Central memory CD8-positive, alpha-beta T cell (primary cell): ENCODE results near the gene FBH1.

Experiments used
- ATAC-seq: fragments of 150-1000 bp; cut with Tn5 transposase; replicated peaks from 2 replicates; pipeline ENCODE4 v1.10.0; 2022; ENCODE audit warnings: mild to moderate bottlenecking, moderate FRiP score, moderate number of reproducible peaks; ENCODE audit not compliant: poor library complexity, severe bottlenecking; ENCODE audit errors: extremely low read depth
- DNase-seq, 2 donors: peaks; one replicate each; pipeline ENCODE4 v3.0.0; 2021; ENCODE audit warnings: low spot score in 2 of 2
- H3K27ac Mint-ChIP-seq: one replicate; pipeline ENCODE4 v1.8.0; 2022; ENCODE audit warnings: low read depth, mild to moderate bottlenecking, moderate library complexity, mixed read lengths
- H3K27me3 Mint-ChIP-seq: one replicate; pipeline ENCODE4 v1.8.0; 2022; ENCODE audit warnings: mixed read lengths
- H3K36me3 Mint-ChIP-seq: one replicate; pipeline ENCODE4 v1.8.0; 2022; ENCODE audit warnings: mild to moderate bottlenecking, moderate library complexity, mixed read lengths; ENCODE audit not compliant: insufficient read depth
- H3K4me1 Mint-ChIP-seq: one replicate; pipeline ENCODE4 v1.8.0; 2022; ENCODE audit warnings: mixed read lengths
- H3K4me3 Mint-ChIP-seq: one replicate; pipeline ENCODE4 v1.8.0; 2022; ENCODE audit warnings: mild to moderate bottlenecking, moderate library complexity, mixed read lengths
- H3K9me3 Mint-ChIP-seq: one replicate; pipeline ENCODE4 v1.8.0; 2022; ENCODE audit warnings: mixed read lengths

Gene FBH1

GRCh38 chr10:5915451-5915850, 25.4 kb downstream of the FBH1 start:
- Mint-ChIP-seq H3K4me1 (peaks cover under 1% of the 10 kb centered on the region), H3K36me3 (peaks cover 42% of the 10 kb centered on the region), H3K27me3 (no peaks in the 10 kb centered on the region), H3K4me3 (no peak overlapping the region), H3K27ac (no peak overlapping the region), H3K9me3 (no peaks in the 10 kb centered on the region)
- DNase-seq, result no peak
- ATAC-seq, result no peak

- no peak overlapping the region for H3K27ac Mint-ChIP-seq
- peaks cover 8% of the 10 kb centered on the region for H3K4me1 Mint-ChIP-seq
- H3K27me3 Mint-ChIP-seq, result no peaks in the 10 kb centered on the region
- H3K4me3 Mint-ChIP-seq, result no peak overlapping the region
- ATAC-seq (no peak), DNase-seq (no peak)
- no peaks in the 10 kb centered on the region for H3K9me3 Mint-ChIP-seq
- peaks cover 44% of the 10 kb centered on the region for H3K36me3 Mint-ChIP-seq
These were observed 27.3 kb downstream of the FBH1 start for GRCh38 chr10:5917305-5917704.

GRCh38 chr10:5918763-5919162, 28.7 kb downstream of the FBH1 start:
- Mint-ChIP-seq H3K4me3 (no peak overlapping the region), H3K27ac (no peak overlapping the region), H3K4me1 (peaks cover 8% of the 10 kb centered on the region), H3K9me3 (no peaks in the 10 kb centered on the region), H3K27me3 (no peaks in the 10 kb centered on the region), H3K36me3 (peaks cover 46% of the 10 kb centered on the region)
- ATAC-seq (no peak), DNase-seq (no peak)

- Mint-ChIP-seq H3K4me3 (no peak overlapping the region), H3K36me3 (peaks cover 48% of the 10 kb centered on the region), H3K27me3 (no peaks in the 10 kb centered on the region), H3K27ac (no peak overlapping the region), H3K4me1 (peaks cover 8% of the 10 kb centered on the region), H3K9me3 (no peaks in the 10 kb centered on the region)
- ATAC-seq (no peak), DNase-seq (no peak)
These were observed 29.5 kb downstream of the FBH1 start for GRCh38 chr10:5919568-5919967.

GRCh38 chr10:5921746-5922145, 31.7 kb downstream of the FBH1 start:
- ATAC-seq, result no peak
- Mint-ChIP-seq H3K36me3 (peaks cover 43% of the 10 kb centered on the region), H3K27me3 (no peaks in the 10 kb centered on the region), H3K27ac (no peak overlapping the region), H3K4me1 (peaks cover 8% of the 10 kb centered on the region), H3K4me3 (no peak overlapping the region), H3K9me3 (no peaks in the 10 kb centered on the region)
- DNase-seq, result no peak

GRCh38 chr10:5924889-5925288, 34.8 kb downstream of the FBH1 start:
- no peak for DNase-seq

GRCh38 chr10:5927306-5927705, 37.3 kb downstream of the FBH1 start:
- ATAC-seq (no peak), DNase-seq (no peak)
- Mint-ChIP-seq H3K4me3 (no peak overlapping the region), H3K36me3 (peaks cover 53% of the 10 kb centered on the region), H3K27ac (no peak overlapping the region), H3K9me3 (no peaks in the 10 kb centered on the region), H3K27me3 (no peaks in the 10 kb centered on the region), H3K4me1 (no peaks in the 10 kb centered on the region)

More at GRCh38 chr10:5924889-5925288, 34.8 kb downstream of the FBH1 start:
- ATAC-seq, result no peak
- Mint-ChIP-seq H3K4me3 (no peak overlapping the region), H3K27ac (no peak overlapping the region), H3K9me3 (no peaks in the 10 kb centered on the region), H3K4me1 (peaks cover 8% of the 10 kb centered on the region), H3K36me3 (peaks cover 59% of the 10 kb centered on the region), H3K27me3 (no peaks in the 10 kb centered on the region)

- H3K27me3 Mint-ChIP-seq, result no peaks in the 10 kb centered on the region
- ATAC-seq (no peak), DNase-seq (no peak)
- H3K4me1 Mint-ChIP-seq, result no peaks in the 10 kb centered on the region
- no peaks in the 10 kb centered on the region for H3K9me3 Mint-ChIP-seq
- peaks cover 41% of the 10 kb centered on the region for H3K36me3 Mint-ChIP-seq
- H3K4me3 Mint-ChIP-seq, result no peak overlapping the region
- no peak overlapping the region for H3K27ac Mint-ChIP-seq
These were observed 39.4 kb downstream of the FBH1 start for GRCh38 chr10:5929442-5929841.

- ATAC-seq (no peak), DNase-seq (no peak)
- Mint-ChIP-seq H3K9me3 (no peaks in the 10 kb centered on the region), H3K4me3 (no peak overlapping the region), H3K27ac (peak overlapping the region; percentile 8), H3K27me3 (no peaks in the 10 kb centered on the region), H3K36me3 (peaks cover 43% of the 10 kb centered on the region), H3K4me1 (no peaks in the 10 kb centered on the region)
These were observed 40.2 kb downstream of the FBH1 start for GRCh38 chr10:5930272-5930671.

- Mint-ChIP-seq H3K36me3 (peaks cover 38% of the 10 kb centered on the region), H3K27ac (no peak overlapping the region), H3K9me3 (no peaks in the 10 kb centered on the region), H3K4me3 (no peak overlapping the region), H3K4me1 (no peaks in the 10 kb centered on the region), H3K27me3 (no peaks in the 10 kb centered on the region)
- no peak for ATAC-seq
- no peak for DNase-seq
These were observed 42.3 kb downstream of the FBH1 start for GRCh38 chr10:5932345-5932744.

GRCh38 chr10:5933909-5934546, 44.0 kb downstream of the FBH1 start:
- Mint-ChIP-seq H3K27ac (no peak overlapping the region), H3K36me3 (peaks cover 28% of the 10 kb centered on the region), H3K9me3 (no peaks in the 10 kb centered on the region), H3K27me3 (no peaks in the 10 kb centered on the region), H3K4me3 (no peak overlapping the region), H3K4me1 (no peaks in the 10 kb centered on the region)
- DNase-seq (no peak), ATAC-seq (no peak)

- Mint-ChIP-seq H3K36me3 (peaks cover 20% of the 10 kb centered on the region), H3K27ac (no peak overlapping the region)
- DNase-seq, result no peak
These were observed 45.6 kb downstream of the FBH1 start for GRCh38 chr10:5935628-5936027.

GRCh38 chr10:5937016-5937415, 47.0 kb downstream of the FBH1 start:
- Mint-ChIP-seq H3K4me1 (peaks cover 5% of the 10 kb centered on the region), H3K9me3 (no peaks in the 10 kb centered on the region), H3K4me3 (no peak overlapping the region), H3K27me3 (no peaks in the 10 kb centered on the region), H3K36me3 (peaks cover 18% of the 10 kb centered on the region), H3K27ac (peak overlapping the region; percentile 11)
- ATAC-seq (no peak), DNase-seq (no peak)

More at GRCh38 chr10:5935628-5936027, 45.6 kb downstream of the FBH1 start:
- peaks cover under 1% of the 10 kb centered on the region for H3K4me1 Mint-ChIP-seq
- H3K27me3 Mint-ChIP-seq, result no peaks in the 10 kb centered on the region
- no peak overlapping the region for H3K4me3 Mint-ChIP-seq
- no peak for ATAC-seq
- no peaks in the 10 kb centered on the region for H3K9me3 Mint-ChIP-seq
